NT2/D1 (cell line): Measurements from ENCODE around the gene PLCB1.
"Not testable (repeated sequence)": the region's sequence is repeated elsewhere in the genome, so short reads cannot be mapped to it uniquely, and the experiment has no call there.

ENCODE experiments used
- DNase-seq: peaks from one replicate; pipeline ENCODE4 v3.0.0-alpha.2; 2011; ENCODE audit warnings: low read depth, low spot score
- H3K27me3 ChIP-seq: 2 replicates; pipeline ENCODE4 v1.6.0; 2011; ENCODE audit warnings: mild to moderate bottlenecking; ENCODE audit not compliant: insufficient read length, insufficient read depth
- H3K36me3 ChIP-seq: 2 replicates; pipeline ENCODE4 v1.6.1; 2011; ENCODE audit warnings: mild to moderate bottlenecking, low read length, mixed read lengths; ENCODE audit not compliant: insufficient read depth, insufficient read length
- H3K4me1 ChIP-seq: 2 replicates; pipeline ENCODE4 v1.5.1; 2011; ENCODE audit not compliant: insufficient read depth, insufficient read length
- H3K4me3 ChIP-seq: 2 replicates; pipeline ENCODE4 v1.5.1; 2011; ENCODE audit warnings: low read depth; ENCODE audit not compliant: insufficient read length
- H3K9ac ChIP-seq: 2 replicates; pipeline ENCODE4 v1.6.0; 2011; ENCODE audit warnings: low read depth; ENCODE audit not compliant: insufficient read length
- H3K9me3 ChIP-seq: 2 replicates; pipeline ENCODE4 v1.5.1; 2011; ENCODE audit warnings: mild to moderate bottlenecking, low read length; ENCODE audit not compliant: insufficient read depth
- SUZ12 ChIP-seq: IDR thresholded peaks from 2 replicates; pipeline ENCODE4 v1.6.1; 2011; ENCODE audit not compliant: insufficient read length, insufficient read depth; ENCODE audit errors: extremely low read depth
- YY1 ChIP-seq: IDR thresholded peaks from 2 replicates; pipeline ENCODE4 v1.6.1; 2011; ENCODE audit not compliant: insufficient read length, insufficient read depth
- ZNF274 ChIP-seq: IDR thresholded peaks from 2 replicates; pipeline ENCODE4 v1.6.1; 2011; ENCODE audit warnings: mild to moderate bottlenecking, low read depth, low read length

The PLCB1 gene

GRCh38 chr20:8456765-8457164 lies 324.7 kb downstream of the PLCB1 start:
- H3K4me3 ChIP-seq, result no peak overlapping the region
- H3K27me3 ChIP-seq, result no peaks in the 10 kb centered on the region
- no peaks in the 10 kb centered on the region for H3K36me3 ChIP-seq
- no peak for TF ChIP-seq ZNF274
- no peak for TF ChIP-seq SUZ12
- no peak for TF ChIP-seq YY1
- no peak overlapping the region for H3K9ac ChIP-seq
- no peaks in the 10 kb centered on the region for H3K4me1 ChIP-seq
- H3K9me3 ChIP-seq, result no peaks in the 10 kb centered on the region
- no peak for DNase-seq

GRCh38 chr20:8457978-8458377 lies 325.9 kb downstream of the PLCB1 start:
- H3K27me3 ChIP-seq, result no peaks in the 10 kb centered on the region
- H3K9ac ChIP-seq, result no peak overlapping the region
- no peaks in the 10 kb centered on the region for H3K9me3 ChIP-seq
- H3K36me3 ChIP-seq, result no peaks in the 10 kb centered on the region
- no peaks in the 10 kb centered on the region for H3K4me1 ChIP-seq
- no peak overlapping the region for H3K4me3 ChIP-seq
- TF ChIP-seq SUZ12, result no peak
- TF ChIP-seq ZNF274, result no peak
- TF ChIP-seq YY1, result no peak
- DNase-seq, result no peak

- TF ChIP-seq ZNF274 (no peak), YY1 (no peak), SUZ12 (no peak)
- H3K4me3 ChIP-seq, result no peak overlapping the region
- no peak for DNase-seq
- H3K4me1 ChIP-seq, result no peaks in the 10 kb centered on the region
- no peaks in the 10 kb centered on the region for H3K9me3 ChIP-seq
- H3K9ac ChIP-seq, result no peak overlapping the region
- no peaks in the 10 kb centered on the region for H3K36me3 ChIP-seq
- no peaks in the 10 kb centered on the region for H3K27me3 ChIP-seq
These were observed 329.1 kb downstream of the PLCB1 start for GRCh38 chr20:8461186-8461585.

GRCh38 chr20:8464368-8464767 lies 332.3 kb downstream of the PLCB1 start:
- no peaks in the 10 kb centered on the region for H3K9me3 ChIP-seq
- TF ChIP-seq ZNF274 (no peak), YY1 (no peak), SUZ12 (no peak)
- no peak overlapping the region for H3K9ac ChIP-seq
- no peak overlapping the region for H3K4me3 ChIP-seq
- no peaks in the 10 kb centered on the region for H3K4me1 ChIP-seq
- H3K36me3 ChIP-seq, result no peaks in the 10 kb centered on the region
- H3K27me3 ChIP-seq, result no peaks in the 10 kb centered on the region
- DNase-seq, result no peak

- not testable (repeated sequence) for H3K4me1 ChIP-seq, H3K27me3 ChIP-seq, H3K4me3 ChIP-seq, H3K36me3 ChIP-seq, DNase-seq, H3K9ac ChIP-seq, H3K9me3 ChIP-seq
These were observed 334.7 kb downstream of the PLCB1 start for GRCh38 chr20:8466781-8467180.

GRCh38 chr20:8470156-8470555 lies 338.1 kb downstream of the PLCB1 start:
- DNase-seq, result no peak
- H3K27me3 ChIP-seq, result no peaks in the 10 kb centered on the region
- H3K9ac ChIP-seq, result no peak overlapping the region
- TF ChIP-seq YY1, result no peak
- TF ChIP-seq ZNF274, result no peak
- TF ChIP-seq SUZ12, result no peak
- H3K4me1 ChIP-seq, result no peaks in the 10 kb centered on the region
- H3K36me3 ChIP-seq, result no peaks in the 10 kb centered on the region
- no peaks in the 10 kb centered on the region for H3K9me3 ChIP-seq
- no peak overlapping the region for H3K4me3 ChIP-seq

GRCh38 chr20:8471465-8471864 lies 339.4 kb downstream of the PLCB1 start:
- no peaks in the 10 kb centered on the region for H3K9me3 ChIP-seq
- no peak overlapping the region for H3K4me3 ChIP-seq
- no peak for TF ChIP-seq ZNF274
- TF ChIP-seq YY1, result no peak
- TF ChIP-seq SUZ12, result no peak

GRCh38 chr20:8473459-8473858 lies 341.4 kb downstream of the PLCB1 start:
- Histone ChIP-seq H3K4me1 (no peaks in the 10 kb centered on the region), H3K36me3 (no peaks in the 10 kb centered on the region), H3K9me3 (no peaks in the 10 kb centered on the region), H3K27me3 (no peaks in the 10 kb centered on the region), H3K9ac (no peak overlapping the region), H3K4me3 (no peak overlapping the region)
- no peak for TF ChIP-seq SUZ12
- TF ChIP-seq ZNF274, result no peak
- no peak for TF ChIP-seq YY1
- no peak for DNase-seq

More at GRCh38 chr20:8471465-8471864, 339.4 kb downstream of the PLCB1 start:
- DNase-seq, result no peak
- H3K9ac ChIP-seq, result no peak overlapping the region
- no peaks in the 10 kb centered on the region for H3K4me1 ChIP-seq
- no peaks in the 10 kb centered on the region for H3K36me3 ChIP-seq
- H3K27me3 ChIP-seq, result no peaks in the 10 kb centered on the region
